ENCODE data around the gene SRRM3.
A peak's percentile ranks its signal among the peaks of the same experiment; 100 is the strongest.

SRRM3 gene

DNA sequence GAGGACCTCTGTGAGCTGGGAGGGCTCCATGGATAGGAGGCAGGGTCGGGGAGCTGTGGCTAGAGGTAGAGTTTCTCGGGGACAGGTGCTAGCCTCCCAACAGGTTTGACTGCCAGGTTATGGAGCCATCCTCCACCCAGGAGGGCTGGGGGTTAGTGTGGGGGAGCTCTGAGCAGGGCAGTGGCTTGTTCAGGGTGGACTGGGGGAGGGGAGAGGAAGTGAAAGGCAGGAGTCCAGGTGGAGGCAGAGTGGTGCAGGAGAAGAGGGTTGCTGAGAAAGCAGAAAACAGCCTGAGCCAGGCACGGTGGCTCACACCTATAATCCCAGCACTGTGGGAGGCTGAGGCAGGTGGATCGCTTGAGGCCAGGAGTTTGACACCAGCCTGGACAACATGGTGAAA, 60.2 kb downstream of the SRRM3 start:
- no peak overlapping the region for H2BK12ac ChIP-seq (ENCODE audit: low read length)
- H3K4me1 ChIP-seq (ENCODE audit: control insufficient read depth in 2 of 2, insufficient read depth in 1 of 2, low read depth in 1 of 2, low read length in 2 of 2) = peaks cover 0 to 8% of the 10 kb centered on the region in 2 donors
- no peak overlapping the region for H3K23ac ChIP-seq (ENCODE audit: low read depth, low read length, poor library complexity)
- peaks cover 3% of the 10 kb centered on the region for H3K79me1 ChIP-seq (ENCODE audit: low read depth, low read length)
- H2BK15ac ChIP-seq (ENCODE audit: low read length) = no peak overlapping the region
- no peak overlapping the region for H3K27ac ChIP-seq (replicated peaks; ENCODE audit: low read length)
- H3K36me3 ChIP-seq (replicated peaks in 1 of 2; ENCODE audit: control insufficient read depth in 2 of 2, insufficient read depth in 2 of 2, low read length in 2 of 2) = no peaks in the 10 kb centered on the region
- no CpG with 5 or more reads among the region's 4 CpGs for WGBS, 2 donors (ENCODE audit: extremely low coverage in 2 of 2, insufficient read length in 2 of 2, insufficient replicate concordance in 1 of 2)
- no peak overlapping the region for H3K4ac ChIP-seq (ENCODE audit: low read length)
- H2BK120ac ChIP-seq (ENCODE audit: low read depth, low read length) = no peak overlapping the region
- H4K91ac ChIP-seq (ENCODE audit: low read depth, low read length, poor library complexity) = no peak overlapping the region
- H3K27me3 ChIP-seq (ENCODE audit: control insufficient read depth in 3 of 3, insufficient read depth in 3 of 3, low read depth in 1 of 3, low read length in 3 of 3) = peaks cover 0 to 4% (median 4%) of the 10 kb centered on the region in 3 experiments
- H3K14ac ChIP-seq (ENCODE audit: low read length) = no peak overlapping the region
- H4K8ac ChIP-seq (ENCODE audit: low read depth, low read length) = no peak overlapping the region
- no peak overlapping the region for H3K9ac ChIP-seq (ENCODE audit: low read depth, low read length, poor library complexity)
- H3K9me3 ChIP-seq (replicated peaks in 1 of 2; ENCODE audit: control insufficient read depth in 2 of 2, insufficient read depth in 1 of 2, low read depth in 1 of 2, low read length in 2 of 2) = no peaks in the 10 kb centered on the region
- no peak overlapping the region for H3K4me2 ChIP-seq (ENCODE audit: insufficient read depth, low read length, poor library complexity, severe bottlenecking)
- no peak overlapping the region for H2AFZ ChIP-seq (ENCODE audit: low read length)
- H2BK5ac ChIP-seq (ENCODE audit: low read length) = no peak overlapping the region
- H3K18ac ChIP-seq (ENCODE audit: low read length) = peak overlapping the region; percentile 57
- DNase-seq (ENCODE audit: low spot score) = no peak
- no peak overlapping the region for H2AK5ac ChIP-seq (ENCODE audit: low read depth, low read length)
- no peak overlapping the region for H3K4me3 ChIP-seq (ENCODE audit: low read length in 2 of 2)

DNA sequence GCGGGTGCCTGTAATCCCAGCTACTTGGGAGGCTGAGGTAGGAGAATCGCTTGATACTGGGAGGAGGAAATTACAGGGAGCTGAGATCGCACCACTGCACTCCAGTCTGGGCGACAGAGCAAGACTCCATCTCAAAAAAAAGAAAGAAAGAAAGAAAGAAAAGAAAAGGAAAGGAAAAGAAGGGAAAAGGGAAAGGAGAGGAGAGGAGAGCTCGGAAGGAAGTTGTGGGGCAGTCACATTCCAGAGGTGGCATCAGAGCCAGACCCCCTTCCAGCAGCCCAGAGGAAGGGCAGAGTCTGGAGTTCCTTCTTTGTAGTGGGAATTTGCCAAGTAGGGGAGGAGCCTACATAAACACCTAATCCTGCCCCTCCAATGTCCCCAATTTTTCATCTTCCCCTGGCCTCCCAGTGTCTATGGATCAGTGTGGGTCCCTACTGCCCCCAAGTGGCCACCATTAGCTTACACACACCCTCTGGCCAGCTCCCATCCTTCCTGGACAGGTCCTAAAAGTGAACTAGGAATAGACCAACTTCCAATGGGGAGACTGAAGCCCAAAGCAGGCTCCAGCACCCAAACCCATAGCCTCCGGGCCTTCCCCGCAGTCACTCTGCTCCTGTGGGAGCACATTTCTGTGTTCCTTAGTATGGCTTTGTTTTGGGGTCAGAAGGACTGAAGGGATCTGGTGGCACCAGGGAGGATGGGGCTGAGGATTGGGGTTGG, 61.1 kb downstream of the SRRM3 start:
- H4K8ac ChIP-seq (ENCODE audit: low read depth, low read length) = no peak overlapping the region
- H3K36me3 ChIP-seq (replicated peaks in 1 of 2; ENCODE audit: control insufficient read depth in 2 of 2, insufficient read depth in 2 of 2, low read length in 2 of 2) = no peaks in the 10 kb centered on the region
- H2AK5ac ChIP-seq (ENCODE audit: low read depth, low read length) = no peak overlapping the region
- H3K27me3 ChIP-seq (ENCODE audit: control insufficient read depth in 3 of 3, insufficient read depth in 3 of 3, low read depth in 1 of 3, low read length in 3 of 3) = peaks cover 2 to 12% (median 11%) of the 10 kb centered on the region in 3 experiments
- H3K27ac ChIP-seq (replicated peaks; ENCODE audit: low read length) = no peak overlapping the region
- no peak overlapping the region for H3K14ac ChIP-seq (ENCODE audit: low read length)
- no peak overlapping the region for H3K4ac ChIP-seq (ENCODE audit: low read length)
- peaks cover 3% of the 10 kb centered on the region for H3K79me1 ChIP-seq (ENCODE audit: low read depth, low read length)
- H3K4me3 ChIP-seq (ENCODE audit: low read length in 2 of 2) = no peak overlapping the region
- no peak overlapping the region for H2BK15ac ChIP-seq (ENCODE audit: low read length)
- no peaks in the 10 kb centered on the region for H3K9me3 ChIP-seq (replicated peaks in 1 of 2; ENCODE audit: control insufficient read depth in 2 of 2, insufficient read depth in 1 of 2, low read depth in 1 of 2, low read length in 2 of 2)
- no peak overlapping the region for H3K9ac ChIP-seq (ENCODE audit: low read depth, low read length, poor library complexity)
- no peak overlapping the region for H3K18ac ChIP-seq (ENCODE audit: low read length)
- H3K23ac ChIP-seq (ENCODE audit: low read depth, low read length, poor library complexity) = no peak overlapping the region
- H3K4me2 ChIP-seq (ENCODE audit: insufficient read depth, low read length, poor library complexity, severe bottlenecking) = no peak overlapping the region
- DNase-seq (ENCODE audit: low spot score) = peak; percentile 62
- WGBS, 2 donors (ENCODE audit: extremely low coverage in 2 of 2, insufficient read length in 2 of 2, insufficient replicate concordance in 1 of 2) = no CpG with 5 or more reads among the region's 7 CpGs
- no peak overlapping the region for H2BK120ac ChIP-seq (ENCODE audit: low read depth, low read length)
- no peak overlapping the region for H4K91ac ChIP-seq (ENCODE audit: low read depth, low read length, poor library complexity)
- no peak overlapping the region for H2AFZ ChIP-seq (ENCODE audit: low read length)
- H3K4me1 ChIP-seq (ENCODE audit: control insufficient read depth in 2 of 2, insufficient read depth in 1 of 2, low read depth in 1 of 2, low read length in 2 of 2) = peaks cover 0 to 8% of the 10 kb centered on the region in 2 donors
- H2BK5ac ChIP-seq (ENCODE audit: low read length) = no peak overlapping the region
- no peak overlapping the region for H2BK12ac ChIP-seq (ENCODE audit: low read length)

GRCh38 chr7:76265299-76265698, 63.6 kb downstream of the SRRM3 start:
- Histone ChIP-seq H3K4me1 (ENCODE audit: control insufficient read depth in 2 of 2, insufficient read depth in 1 of 2, low read depth in 1 of 2, low read length in 2 of 2) (peaks cover 2 to 4% of the 10 kb centered on the region in 2 donors), H3K79me1 (ENCODE audit: low read depth, low read length) (peaks cover 3% of the 10 kb centered on the region), H3K9me3 (replicated peaks in 1 of 2; ENCODE audit: control insufficient read depth in 2 of 2, insufficient read depth in 1 of 2, low read depth in 1 of 2, low read length in 2 of 2) (no peaks in the 10 kb centered on the region), H3K23ac (ENCODE audit: low read depth, low read length, poor library complexity) (no peak overlapping the region), H3K4ac (ENCODE audit: low read length) (no peak overlapping the region), H2BK12ac (ENCODE audit: low read length) (no peak overlapping the region), H3K4me3 (ENCODE audit: low read length in 2 of 2) (no peak overlapping the region), H2AFZ (ENCODE audit: low read length) (no peak overlapping the region), H4K8ac (ENCODE audit: low read depth, low read length) (no peak overlapping the region), H3K18ac (ENCODE audit: low read length) (peak overlapping the region; percentile 11), H3K36me3 (replicated peaks in 1 of 2; ENCODE audit: control insufficient read depth in 2 of 2, insufficient read depth in 2 of 2, low read length in 2 of 2) (no peaks in the 10 kb centered on the region), H2BK5ac (ENCODE audit: low read length) (no peak overlapping the region), H4K91ac (ENCODE audit: low read depth, low read length, poor library complexity) (no peak overlapping the region), H3K9ac (ENCODE audit: low read depth, low read length, poor library complexity) (no peak overlapping the region), H3K4me2 (ENCODE audit: insufficient read depth, low read length, poor library complexity, severe bottlenecking) (no peak overlapping the region), H2BK15ac (ENCODE audit: low read length) (no peak overlapping the region), H3K27ac (replicated peaks; ENCODE audit: low read length) (no peak overlapping the region), H3K14ac (ENCODE audit: low read length) (no peak overlapping the region), H2BK120ac (ENCODE audit: low read depth, low read length) (no peak overlapping the region), H2AK5ac (ENCODE audit: low read depth, low read length) (no peak overlapping the region), H3K27me3 (ENCODE audit: control insufficient read depth in 3 of 3, insufficient read depth in 3 of 3, low read depth in 1 of 3, low read length in 3 of 3) (peaks cover 5 to 30% (median 29%) of the 10 kb centered on the region in 3 experiments)
- no peak for DNase-seq (ENCODE audit: low spot score)
- no CpG with 5 or more reads among the region's 7 CpGs for WGBS, 2 donors (ENCODE audit: extremely low coverage in 2 of 2, insufficient read length in 2 of 2, insufficient replicate concordance in 1 of 2)

GRCh38 chr7:76267107-76267893, 65.6 kb downstream of the SRRM3 start:
- Histone ChIP-seq H3K79me1 (ENCODE audit: low read depth, low read length) (no peaks in the 10 kb centered on the region), H2BK15ac (ENCODE audit: low read length) (peak overlapping the region; percentile 69), H3K14ac (ENCODE audit: low read length) (no peak overlapping the region), H3K4me1 (ENCODE audit: control insufficient read depth in 2 of 2, insufficient read depth in 1 of 2, low read depth in 1 of 2, low read length in 2 of 2) (peaks cover 2% of the 10 kb centered on the region in 2 donors), H4K91ac (ENCODE audit: low read depth, low read length, poor library complexity) (no peak overlapping the region), H3K4me2 (ENCODE audit: insufficient read depth, low read length, poor library complexity, severe bottlenecking) (peak overlapping the region; percentile 79), H3K27ac (replicated peaks; ENCODE audit: low read length) (no peak overlapping the region), H3K23ac (ENCODE audit: low read depth, low read length, poor library complexity) (peak overlapping the region; percentile 83), H4K8ac (ENCODE audit: low read depth, low read length) (no peak overlapping the region), H2AFZ (ENCODE audit: low read length) (peak overlapping the region; percentile 89), H2BK12ac (ENCODE audit: low read length) (no peak overlapping the region), H3K4me3 (ENCODE audit: low read length in 2 of 2) (peak overlapping the region in 1 of 2 donors; percentile 75), H2BK120ac (ENCODE audit: low read depth, low read length) (no peak overlapping the region), H3K9me3 (replicated peaks in 1 of 2; ENCODE audit: control insufficient read depth in 2 of 2, insufficient read depth in 1 of 2, low read depth in 1 of 2, low read length in 2 of 2) (no peaks in the 10 kb centered on the region), H2AK5ac (ENCODE audit: low read depth, low read length) (no peak overlapping the region), H3K18ac (ENCODE audit: low read length) (peak overlapping the region; percentile 92), H3K9ac (ENCODE audit: low read depth, low read length, poor library complexity) (peak overlapping the region; percentile 82), H2BK5ac (ENCODE audit: low read length) (no peak overlapping the region), H3K4ac (ENCODE audit: low read length) (no peak overlapping the region), H3K36me3 (replicated peaks in 1 of 2; ENCODE audit: control insufficient read depth in 2 of 2, insufficient read depth in 2 of 2, low read length in 2 of 2) (no peaks in the 10 kb centered on the region), H3K27me3 (ENCODE audit: control insufficient read depth in 3 of 3, insufficient read depth in 3 of 3, low read depth in 1 of 3, low read length in 3 of 3) (peaks cover 5 to 33% (median 29%) of the 10 kb centered on the region in 3 experiments)
- no peak for DNase-seq (ENCODE audit: low spot score)
- WGBS, 2 donors (ENCODE audit: extremely low coverage in 2 of 2, insufficient read length in 2 of 2, insufficient replicate concordance in 1 of 2) = no CpG with 5 or more reads among the region's 68 CpGs
